ENCODE data around the gene MYLIP. TPM values are rescaled to one million over a fixed set of nuclear protein-coding genes. Genes with fewer than 3 reads are reported as not detected.

Gene MYLIP
- total RNA-seq, 6 experiments from 2014 or later = 0.80 to 1.2 (median 1.0) TPM

DNA sequence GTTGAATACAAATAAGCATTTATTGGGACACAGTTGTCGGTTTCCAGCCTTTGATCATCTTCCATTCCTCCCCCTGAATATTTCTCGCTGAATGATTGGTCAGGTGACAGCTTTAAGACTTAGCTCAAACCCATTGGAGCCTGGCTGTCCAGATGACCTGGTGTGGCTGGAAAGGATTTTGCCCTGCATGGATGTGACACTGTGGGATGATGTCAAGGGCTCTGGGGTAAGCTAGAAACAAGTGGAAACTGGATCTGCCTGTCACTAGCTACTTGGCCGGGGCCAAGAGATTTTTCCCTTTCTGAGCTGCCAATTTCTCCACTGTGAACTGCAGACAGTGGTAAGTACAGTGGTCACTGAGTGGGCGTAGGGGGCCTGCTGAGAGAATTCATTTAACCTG, 41.9 kb upstream of the MYLIP start:
- TF ChIP-seq, protein P1, sequence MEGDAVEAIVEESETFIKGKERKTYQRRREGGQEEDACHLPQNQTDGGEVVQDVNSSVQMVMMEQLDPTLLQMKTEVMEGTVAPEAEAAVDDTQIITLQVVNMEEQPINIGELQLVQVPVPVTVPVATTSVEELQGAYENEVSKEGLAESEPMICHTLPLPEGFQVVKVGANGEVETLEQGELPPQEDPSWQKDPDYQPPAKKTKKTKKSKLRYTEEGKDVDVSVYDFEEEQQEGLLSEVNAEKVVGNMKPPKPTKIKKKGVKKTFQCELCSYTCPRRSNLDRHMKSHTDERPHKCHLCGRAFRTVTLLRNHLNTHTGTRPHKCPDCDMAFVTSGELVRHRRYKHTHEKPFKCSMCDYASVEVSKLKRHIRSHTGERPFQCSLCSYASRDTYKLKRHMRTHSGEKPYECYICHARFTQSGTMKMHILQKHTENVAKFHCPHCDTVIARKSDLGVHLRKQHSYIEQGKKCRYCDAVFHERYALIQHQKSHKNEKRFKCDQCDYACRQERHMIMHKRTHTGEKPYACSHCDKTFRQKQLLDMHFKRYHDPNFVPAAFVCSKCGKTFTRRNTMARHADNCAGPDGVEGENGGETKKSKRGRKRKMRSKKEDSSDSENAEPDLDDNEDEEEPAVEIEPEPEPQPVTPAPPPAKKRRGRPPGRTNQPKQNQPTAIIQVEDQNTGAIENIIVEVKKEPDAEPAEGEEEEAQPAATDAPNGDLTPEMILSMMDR (IDR thresholded peaks at IDR 0.05) = no peak
- H3K27me3 Mint-ChIP-seq (ENCODE audit: insufficient read depth) = peaks cover 7% of the 10 kb centered on the region
- H3K4me3 Mint-ChIP-seq = no peak overlapping the region
- no peak for DNase-seq
- H3K9me3 Mint-ChIP-seq = no peaks in the 10 kb centered on the region
- H3K36me3 Mint-ChIP-seq (ENCODE audit: low read depth) = no peaks in the 10 kb centered on the region
- H3K27ac Mint-ChIP-seq = no peak overlapping the region
- H3K4me1 Mint-ChIP-seq (ENCODE audit: low read depth) = no peaks in the 10 kb centered on the region

DNA sequence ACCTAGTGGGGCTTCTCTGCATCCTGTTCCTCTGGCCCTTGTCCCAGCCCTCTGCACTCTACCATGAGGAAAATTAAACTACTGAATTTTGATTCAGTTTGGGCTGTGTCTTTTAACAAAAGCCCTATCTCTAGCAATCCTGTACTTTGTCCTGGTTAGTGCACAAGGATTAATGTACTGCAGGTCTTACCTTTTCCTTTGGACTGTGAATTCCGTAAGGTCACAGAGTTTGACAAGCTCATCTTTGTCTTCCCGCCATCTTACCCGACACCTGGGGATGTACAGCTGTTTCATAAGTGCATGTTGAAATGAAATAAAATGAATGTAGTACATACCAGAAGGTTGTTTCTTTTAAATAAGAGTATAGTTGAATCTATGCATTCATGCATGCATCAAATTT, 41.5 kb upstream of the MYLIP start:
- DNase-seq = no peak
- TF ChIP-seq, protein P1 (IDR thresholded peaks at IDR 0.05) = no peak
- no peaks in the 10 kb centered on the region for H3K36me3 Mint-ChIP-seq (ENCODE audit: low read depth)
- no peak overlapping the region for H3K4me3 Mint-ChIP-seq
- H3K27ac Mint-ChIP-seq = no peak overlapping the region
- H3K27me3 Mint-ChIP-seq (ENCODE audit: insufficient read depth) = peaks cover 7% of the 10 kb centered on the region
- H3K4me1 Mint-ChIP-seq (ENCODE audit: low read depth) = no peaks in the 10 kb centered on the region
- no peaks in the 10 kb centered on the region for H3K9me3 Mint-ChIP-seq

DNA sequence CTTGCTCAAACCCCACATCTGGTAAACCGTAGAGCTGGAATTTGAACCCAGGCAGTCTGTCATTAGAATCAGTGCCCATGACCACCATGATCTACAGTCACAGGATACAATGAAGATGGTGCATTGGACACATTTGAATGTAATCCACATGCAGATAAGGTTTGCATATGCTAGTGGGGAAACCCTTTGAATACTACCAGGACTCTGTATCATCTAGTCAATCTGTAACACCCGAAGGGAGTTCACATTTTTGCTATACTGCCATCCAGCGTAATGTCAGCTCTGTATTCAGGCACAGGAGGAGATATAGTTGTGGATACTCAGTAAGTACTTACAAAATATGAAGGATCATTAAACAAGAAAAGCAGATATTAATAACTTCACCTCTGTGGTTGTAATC, 40.5 kb upstream of the MYLIP start:
- TF ChIP-seq, protein P1 (IDR thresholded peaks at IDR 0.05) = no peak
- DNase-seq = no peak
- Mint-ChIP-seq H3K4me3 (no peak overlapping the region), H3K36me3 (ENCODE audit: low read depth) (no peaks in the 10 kb centered on the region), H3K9me3 (no peaks in the 10 kb centered on the region), H3K27me3 (ENCODE audit: insufficient read depth) (peaks cover 7% of the 10 kb centered on the region), H3K4me1 (ENCODE audit: low read depth) (no peaks in the 10 kb centered on the region), H3K27ac (no peak overlapping the region)

DNA sequence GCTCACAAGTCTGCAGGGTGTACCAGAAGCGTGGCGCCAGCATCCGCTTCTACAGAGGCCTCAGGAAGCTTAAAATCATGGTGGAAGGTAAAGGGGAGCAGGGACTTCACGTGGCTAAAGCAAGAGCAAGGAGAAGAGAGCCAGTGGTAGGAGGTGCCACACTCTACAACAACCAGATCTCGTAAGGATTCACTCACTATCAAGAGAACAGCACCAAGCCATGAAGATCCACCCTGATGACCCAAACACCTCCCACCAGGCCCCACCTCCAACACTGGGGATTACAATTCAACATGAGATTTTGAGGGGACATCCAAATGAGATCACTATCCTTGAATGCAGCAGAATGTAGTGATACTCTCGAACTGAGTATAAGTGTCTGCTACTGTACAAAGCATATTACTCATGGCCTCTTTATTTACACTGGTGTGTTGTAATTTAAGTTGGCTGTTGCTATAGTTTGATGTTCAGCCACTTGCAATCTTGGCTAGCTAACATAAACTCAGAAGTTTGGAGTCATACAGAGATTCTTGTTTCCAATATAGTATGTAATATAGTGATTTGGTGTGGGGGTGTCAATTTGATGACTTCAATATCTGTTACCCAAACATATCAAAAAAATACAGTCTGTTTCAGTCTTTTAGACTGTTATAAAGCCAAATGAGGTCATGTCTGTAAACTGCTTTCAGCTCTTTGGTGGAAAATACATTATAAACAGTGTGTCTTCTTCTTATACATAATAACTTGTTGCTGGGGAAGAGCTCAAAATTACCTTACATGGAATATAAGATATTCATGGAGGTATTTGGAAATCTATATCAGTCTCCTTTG, 39.4 kb upstream of the MYLIP start:
- no peaks in the 10 kb centered on the region for H3K36me3 Mint-ChIP-seq (ENCODE audit: low read depth)
- DNase-seq = no peak
- H3K9me3 Mint-ChIP-seq = no peaks in the 10 kb centered on the region
- H3K4me1 Mint-ChIP-seq (ENCODE audit: low read depth) = no peaks in the 10 kb centered on the region
- no peak overlapping the region for H3K4me3 Mint-ChIP-seq
- peaks cover 7% of the 10 kb centered on the region for H3K27me3 Mint-ChIP-seq (ENCODE audit: insufficient read depth)
- H3K27ac Mint-ChIP-seq = no peak overlapping the region
- TF ChIP-seq, protein P1 (IDR thresholded peaks at IDR 0.05) = no peak

DNA sequence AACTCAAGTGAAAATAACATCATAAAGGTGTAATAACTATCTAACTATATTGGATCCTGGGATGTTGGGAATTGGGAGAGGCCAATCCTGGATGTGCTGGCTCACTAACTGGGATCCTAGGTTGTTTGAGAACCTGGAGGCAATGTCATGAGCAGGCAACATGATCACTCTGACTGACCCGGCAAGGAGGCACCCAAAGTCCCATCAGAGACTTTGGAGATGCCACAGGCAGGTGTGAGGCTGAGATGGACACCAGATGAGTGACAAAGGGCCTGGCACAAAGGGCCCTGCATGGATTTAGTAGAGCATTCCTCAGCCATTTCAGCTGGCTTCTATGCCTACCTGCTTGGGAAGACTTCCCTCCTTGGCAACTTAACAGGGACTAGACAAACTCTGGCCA, 38.4 kb upstream of the MYLIP start:
- Mint-ChIP-seq H3K4me3 (no peak overlapping the region), H3K27me3 (ENCODE audit: insufficient read depth) (peaks cover 7% of the 10 kb centered on the region), H3K27ac (no peak overlapping the region), H3K36me3 (ENCODE audit: low read depth) (no peaks in the 10 kb centered on the region), H3K4me1 (ENCODE audit: low read depth) (no peaks in the 10 kb centered on the region), H3K9me3 (no peaks in the 10 kb centered on the region)
- TF ChIP-seq, protein P1 (IDR thresholded peaks at IDR 0.05) = no peak
- no peak for DNase-seq

Measured in HFFc6 (cell line).